HS-5 (cell line): Measurements from ENCODE around the gene CCDC88A.
"Not testable (repeated sequence)": the region's sequence is repeated elsewhere in the genome, so short reads cannot be mapped to it uniquely, and the experiment has no call there.

Source experiments
- DNase-seq: peaks from one replicate; pipeline ENCODE4 v3.0.0-alpha.2; 2012; ENCODE audit warnings: low read depth

The CCDC88A gene

DNA sequence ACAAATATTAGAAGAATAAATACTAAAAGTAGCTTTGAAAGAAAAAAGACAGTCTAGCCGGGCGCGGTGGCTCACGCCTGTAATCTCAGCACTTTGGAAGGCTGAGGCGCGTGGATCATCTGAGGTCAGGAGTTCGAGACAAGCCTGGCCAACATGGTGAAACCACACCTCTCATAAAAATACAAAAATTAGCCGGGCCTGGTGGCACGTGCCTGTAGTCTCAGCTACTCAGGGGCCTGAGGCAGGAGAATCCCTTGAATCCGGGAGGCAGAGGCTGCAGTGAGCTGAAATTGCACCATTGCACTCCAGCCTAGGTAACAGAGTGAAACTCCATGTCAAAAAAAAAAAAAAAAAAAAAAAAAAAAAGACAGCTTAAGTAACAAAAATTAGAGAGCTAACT is 34.1 kb downstream of the CCDC88A start:
- DNase-seq = not testable (repeated sequence)

DNA sequence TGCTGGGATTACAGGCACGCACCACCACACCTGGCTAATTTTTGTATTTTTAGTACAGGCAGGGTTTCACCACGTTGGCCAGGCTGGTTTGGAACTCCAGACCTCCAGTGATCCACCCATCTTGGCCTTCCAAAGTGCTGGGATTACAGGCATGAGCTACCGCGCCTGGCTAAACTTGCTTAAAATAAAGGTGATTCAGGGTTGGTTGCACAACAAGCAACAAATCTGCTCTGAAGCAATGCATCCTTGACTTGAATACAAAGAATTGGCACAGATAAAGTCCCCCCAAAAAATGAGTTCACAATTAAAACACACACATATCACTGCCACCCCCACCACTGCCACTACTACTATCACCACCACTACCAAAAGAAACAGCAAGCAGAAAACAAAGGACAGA is 34.9 kb downstream of the CCDC88A start:
- DNase-seq = no peak

DNA sequence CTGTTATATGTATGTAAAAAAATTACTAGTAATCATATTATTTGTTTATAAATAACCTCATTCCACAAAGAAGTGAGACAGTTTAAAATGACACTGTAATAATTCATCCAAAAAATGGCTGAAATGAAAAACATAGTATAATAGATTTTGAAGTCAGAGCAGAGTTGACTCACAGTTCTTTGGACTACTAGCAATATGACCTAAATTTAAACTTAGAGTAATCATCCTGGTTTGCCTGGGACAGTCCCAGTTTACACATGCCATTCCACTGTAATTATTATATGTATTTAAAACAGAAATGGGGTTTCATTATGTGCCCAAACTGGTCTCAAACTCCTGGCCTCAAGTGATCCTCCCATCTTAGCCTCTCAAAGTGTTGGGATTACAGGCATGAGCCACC is 48.3 kb downstream of the CCDC88A start:
- no peak for DNase-seq

DNA sequence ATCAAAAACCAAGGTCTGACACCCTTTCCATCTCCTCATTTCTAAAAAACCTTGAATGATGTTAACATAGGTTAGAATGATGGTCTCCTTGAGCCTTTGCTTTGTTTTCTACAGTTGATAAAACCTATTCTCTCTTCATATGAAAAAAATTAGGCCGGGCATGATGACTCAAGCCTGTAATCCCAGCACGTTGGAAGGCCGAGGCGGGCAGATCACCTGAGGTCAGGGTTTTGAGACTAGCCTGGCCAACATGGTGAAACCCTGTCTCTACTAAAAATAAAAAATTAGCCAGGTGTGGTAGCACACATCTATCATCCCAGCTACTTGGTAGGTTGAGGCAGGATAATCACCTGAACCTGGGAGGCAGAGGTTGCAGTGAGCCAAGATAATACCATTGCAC is 49.4 kb downstream of the CCDC88A start:
- no peak for DNase-seq

DNA sequence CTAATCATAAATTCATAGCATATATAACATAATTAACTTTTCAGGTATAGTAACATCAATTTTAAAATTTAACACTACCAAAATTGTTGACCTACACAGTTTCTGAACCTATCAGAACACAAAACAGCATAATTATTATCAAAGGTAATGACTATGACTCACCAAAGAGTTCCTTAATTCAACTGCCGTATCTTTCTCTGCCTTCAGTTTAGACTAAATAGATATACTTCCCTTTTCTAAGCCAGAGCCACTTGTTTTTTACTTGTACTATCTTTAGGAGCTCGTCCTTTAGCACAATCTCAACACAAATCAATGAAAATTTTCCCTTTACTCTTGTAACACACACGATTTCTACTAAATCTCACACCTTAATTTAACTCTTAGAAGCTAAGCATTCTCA is 54.4 kb downstream of the CCDC88A start:
- no peak for DNase-seq

DNA sequence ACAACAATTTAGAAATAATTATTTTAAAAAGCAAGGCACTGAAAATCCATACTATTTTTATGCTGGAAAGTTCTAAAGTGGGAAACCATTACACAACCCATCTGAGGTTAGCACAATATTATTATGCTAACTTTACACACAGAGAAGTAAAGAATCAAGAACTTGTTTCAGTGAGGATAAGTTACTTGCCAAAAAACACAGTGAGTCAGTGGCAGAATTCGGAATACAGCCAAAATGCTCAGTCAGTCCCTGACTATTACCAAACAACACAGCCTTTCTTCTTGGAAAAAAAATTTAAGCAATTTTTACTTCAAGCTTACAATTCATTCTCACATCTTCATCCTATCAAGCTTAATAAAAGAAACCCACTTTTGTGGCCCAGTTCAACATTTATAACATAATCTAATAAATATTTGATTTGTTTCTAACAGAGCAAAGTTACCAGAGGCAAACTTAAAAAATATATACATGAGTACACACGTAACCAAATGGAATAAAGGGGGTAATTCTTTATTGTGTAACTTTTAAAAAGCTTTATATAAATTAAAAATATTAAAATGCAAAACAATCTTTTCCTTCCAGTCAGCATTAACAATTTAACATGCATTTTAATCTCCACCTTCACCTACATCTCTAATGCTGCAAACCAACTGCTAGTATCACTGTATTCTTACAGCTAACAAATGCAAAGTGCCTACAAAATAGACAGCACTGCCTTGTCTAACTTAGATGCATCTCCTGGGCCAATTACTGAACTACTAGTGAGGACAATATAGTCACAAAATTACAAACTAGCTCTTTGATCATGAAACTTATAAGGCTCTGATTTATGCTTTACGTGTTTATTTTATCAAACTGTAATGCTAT is 55.2 kb downstream of the CCDC88A start:
- peak; percentile 87 for DNase-seq

DNA sequence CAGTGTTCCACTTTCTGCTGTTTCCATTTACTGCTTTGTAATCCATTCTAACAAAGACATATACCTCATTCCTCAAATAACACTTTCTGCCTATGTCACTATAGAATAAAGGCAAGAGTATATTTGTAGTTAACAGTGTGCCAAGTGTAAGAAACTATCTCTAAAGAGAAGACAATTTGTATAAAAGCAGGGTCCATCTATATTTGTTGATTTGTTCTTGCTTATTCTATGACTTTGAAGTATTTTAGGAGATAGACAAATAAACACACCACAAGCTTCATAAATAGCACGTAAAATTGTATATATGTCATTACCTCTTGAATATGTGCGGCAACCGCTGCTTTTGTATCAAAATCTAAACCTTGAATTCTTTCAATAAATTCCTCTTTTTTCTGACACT is 56.0 kb downstream of the CCDC88A start:
- no peak for DNase-seq

DNA sequence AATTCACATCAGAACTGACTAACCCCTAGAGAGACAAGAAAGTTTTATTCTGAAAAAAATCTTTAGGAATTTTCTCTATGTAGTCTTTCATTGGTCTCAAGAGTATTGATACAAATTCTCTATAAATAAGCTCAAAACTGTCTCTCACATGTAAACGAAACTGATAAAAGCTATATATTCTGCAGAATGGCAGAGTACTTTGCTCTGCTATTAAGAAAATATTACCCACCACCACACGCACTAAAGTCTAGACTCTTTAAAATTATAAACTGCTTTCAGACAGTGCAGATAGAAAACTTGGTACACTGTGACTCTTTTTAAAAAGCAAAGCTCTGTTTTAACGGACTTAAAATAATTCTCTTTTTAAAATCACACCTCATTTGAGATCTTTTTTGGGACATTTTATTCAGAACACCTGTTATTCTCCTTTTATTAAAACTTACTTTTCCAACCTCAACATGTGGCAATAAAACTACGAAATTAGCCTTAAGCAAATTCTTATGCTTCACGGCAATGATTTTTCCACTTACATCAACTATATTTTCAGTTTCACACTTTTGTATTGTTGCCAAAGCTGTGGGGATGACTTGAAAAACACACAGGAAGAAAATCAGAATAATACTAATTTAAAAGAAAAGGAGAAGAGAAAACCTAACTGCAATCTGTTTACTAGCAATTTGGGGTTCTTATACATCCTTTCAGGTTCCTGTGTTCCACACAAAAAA is 58.0 kb downstream of the CCDC88A start:
- DNase-seq = no peak

DNA sequence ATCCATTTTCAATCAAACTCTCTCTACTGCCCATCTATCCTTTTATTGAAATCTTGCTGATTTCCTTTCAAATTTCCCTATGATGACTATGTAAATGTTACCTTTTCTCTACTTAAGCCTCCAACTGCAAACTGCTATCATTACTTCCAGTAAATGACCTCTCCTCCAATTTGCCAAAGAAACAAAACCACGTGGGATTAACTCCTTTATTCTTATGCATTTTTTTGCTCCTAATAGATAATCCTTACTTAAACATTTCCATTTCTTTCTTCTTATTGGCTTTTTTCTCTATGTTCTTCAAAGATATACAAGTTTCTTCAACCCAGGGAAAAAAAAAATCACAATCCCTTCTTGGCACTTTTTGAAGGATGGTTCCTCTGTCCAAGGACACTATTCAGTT is 61.2 kb downstream of the CCDC88A start:
- no peak for DNase-seq

DNA sequence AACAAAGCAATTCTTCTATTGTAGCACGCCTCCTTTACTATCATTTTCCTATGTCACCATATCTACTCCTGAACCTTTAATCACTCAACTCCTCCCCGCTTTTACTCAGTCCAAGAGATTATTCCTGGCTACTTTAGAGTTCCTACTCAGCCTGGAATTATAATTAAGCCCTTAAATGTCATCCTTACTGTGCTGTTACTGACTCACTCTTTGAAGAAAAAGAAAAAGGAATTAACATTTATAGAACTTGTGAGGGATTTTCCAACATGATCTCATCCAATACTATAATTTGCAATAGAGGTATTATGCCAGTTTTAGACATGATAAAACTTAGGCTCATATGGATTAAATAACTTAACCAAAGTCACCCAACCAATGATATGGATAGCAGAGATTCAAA is 61.7 kb downstream of the CCDC88A start:
- DNase-seq = no peak

DNA sequence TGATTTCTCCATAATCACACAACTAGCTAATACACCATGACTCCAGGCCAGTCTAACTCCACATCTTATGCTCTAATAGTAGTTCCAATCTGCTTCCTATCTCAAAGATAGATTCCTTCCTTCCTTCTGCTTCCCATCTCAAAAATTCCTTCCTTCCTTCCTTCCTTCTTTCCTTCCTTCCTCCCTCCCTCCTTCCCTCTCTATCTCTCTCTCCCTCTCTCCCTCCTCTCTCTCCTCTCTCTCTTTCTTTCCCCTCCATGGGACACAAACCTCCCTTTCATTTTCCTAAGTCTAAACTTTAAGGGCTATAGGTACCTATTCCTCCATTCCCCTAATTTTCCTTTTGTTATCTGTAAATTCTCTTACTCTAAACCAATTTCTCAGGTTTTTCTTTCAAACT is 62.5 kb downstream of the CCDC88A start:
- DNase-seq = no peak

DNA sequence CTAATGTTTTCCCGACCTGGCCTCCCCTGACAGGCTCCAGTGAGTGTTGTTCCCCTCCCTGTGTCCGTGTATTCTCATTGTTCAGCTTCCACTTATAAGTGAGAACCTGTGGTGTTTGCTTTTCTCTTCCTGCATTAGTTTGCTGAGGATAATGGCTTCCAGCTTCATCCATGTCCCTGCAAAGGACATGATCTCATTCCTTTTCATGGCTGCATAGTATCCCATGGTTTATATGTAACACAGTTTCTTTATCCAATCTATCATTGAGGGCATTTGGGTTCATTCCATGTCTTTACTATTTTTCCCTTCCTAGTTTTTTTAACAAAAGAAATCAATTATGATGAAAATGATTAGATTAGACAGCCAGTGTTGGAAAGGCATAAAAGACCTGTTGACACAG is 63.5 kb downstream of the CCDC88A start:
- DNase-seq = not testable (repeated sequence)

DNA sequence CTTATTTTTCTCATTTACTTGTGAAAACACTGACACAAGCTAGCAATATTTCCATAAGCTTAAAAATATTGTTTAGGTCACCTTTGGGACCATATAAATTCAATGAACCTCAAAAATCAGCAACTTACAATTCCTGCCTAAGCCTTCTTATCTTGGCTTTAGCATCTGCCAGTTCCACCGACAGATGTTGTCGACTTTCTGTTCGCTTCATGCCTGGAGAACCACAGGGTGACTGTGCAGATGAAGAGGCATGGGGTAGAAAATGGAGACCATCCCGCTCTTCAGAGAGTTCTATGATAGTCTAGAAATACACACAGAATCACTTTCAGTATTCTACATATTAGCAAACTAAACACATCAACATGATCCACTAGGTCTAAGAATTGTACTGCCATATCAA is 64.2 kb downstream of the CCDC88A start:
- DNase-seq = no peak

DNA sequence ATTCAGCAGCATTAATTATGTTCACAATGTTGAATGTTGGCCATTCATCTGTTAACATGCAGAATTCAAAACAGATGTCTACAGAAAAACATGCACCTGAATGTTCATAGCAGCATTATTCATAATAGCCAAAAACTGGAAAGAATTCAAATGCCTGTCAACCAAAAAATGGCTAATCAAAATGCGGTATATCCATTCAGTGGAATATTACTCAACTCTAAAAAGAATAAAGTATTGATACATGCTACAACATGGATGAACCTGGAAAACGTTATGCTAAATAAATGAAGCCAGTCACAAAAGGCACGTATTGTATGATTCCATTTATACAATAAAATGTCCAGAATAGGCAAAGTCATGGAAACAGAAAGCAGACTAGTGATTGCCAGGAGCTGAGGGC is 68.0 kb downstream of the CCDC88A start:
- DNase-seq = no peak

DNA sequence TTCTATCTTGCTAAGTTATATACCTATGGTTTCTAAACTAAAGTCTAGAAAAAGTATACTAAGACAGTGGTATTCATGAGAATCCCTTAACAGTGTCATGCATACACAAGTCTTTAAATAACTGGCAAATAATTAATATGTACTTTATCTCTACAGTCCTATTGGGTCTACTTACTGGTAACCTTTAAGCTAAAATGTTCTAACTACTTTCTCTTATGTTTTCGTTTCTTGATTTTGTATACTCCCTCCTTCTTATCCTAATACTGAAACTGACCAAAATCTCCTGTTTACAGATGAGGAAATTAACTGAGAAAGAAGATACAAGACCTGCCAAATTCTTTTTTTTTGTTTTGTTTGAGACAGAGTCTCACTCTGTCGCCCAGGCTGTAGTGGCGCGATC is 74.6 kb downstream of the CCDC88A start:
- DNase-seq = no peak

DNA sequence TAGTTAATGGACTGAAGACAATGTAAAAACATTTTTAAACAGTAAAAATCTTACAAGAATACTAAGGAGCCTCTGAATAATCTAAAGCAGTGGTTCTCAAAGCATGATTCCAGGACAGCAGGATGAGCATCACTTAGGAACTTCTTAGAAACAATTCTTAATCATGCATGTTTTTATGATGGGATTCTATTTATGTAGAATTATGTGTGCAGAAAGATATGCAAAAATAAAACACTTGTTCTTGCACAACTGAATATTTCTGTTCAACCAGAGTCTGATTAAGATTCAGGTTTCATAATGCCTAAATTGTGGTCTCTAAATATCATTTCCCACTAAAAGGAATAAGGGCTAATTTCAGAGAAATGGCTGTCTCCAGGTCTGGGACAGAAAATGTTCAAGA is 81.4 kb downstream of the CCDC88A start:
- DNase-seq = no peak

DNA sequence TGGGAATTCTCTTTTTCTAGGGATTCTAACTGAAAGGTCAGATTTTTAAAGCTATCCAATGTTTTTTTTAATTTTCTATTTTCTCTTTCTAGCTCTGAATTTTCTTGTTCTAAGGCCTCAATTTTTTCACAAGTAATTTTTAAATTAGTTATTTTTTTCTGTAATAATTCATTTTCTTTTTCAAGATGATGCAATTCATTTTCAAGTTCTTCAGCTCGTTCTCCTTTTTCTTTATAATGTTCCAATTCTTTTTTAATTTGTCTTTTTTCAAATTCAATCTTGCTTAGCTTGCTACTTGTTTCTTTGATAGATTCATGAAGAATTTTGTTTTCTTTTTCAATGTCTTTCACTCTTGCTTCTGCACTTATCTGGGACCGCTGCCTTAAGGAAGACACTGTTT is 84.9 kb downstream of the CCDC88A start:
- no peak for DNase-seq

DNA sequence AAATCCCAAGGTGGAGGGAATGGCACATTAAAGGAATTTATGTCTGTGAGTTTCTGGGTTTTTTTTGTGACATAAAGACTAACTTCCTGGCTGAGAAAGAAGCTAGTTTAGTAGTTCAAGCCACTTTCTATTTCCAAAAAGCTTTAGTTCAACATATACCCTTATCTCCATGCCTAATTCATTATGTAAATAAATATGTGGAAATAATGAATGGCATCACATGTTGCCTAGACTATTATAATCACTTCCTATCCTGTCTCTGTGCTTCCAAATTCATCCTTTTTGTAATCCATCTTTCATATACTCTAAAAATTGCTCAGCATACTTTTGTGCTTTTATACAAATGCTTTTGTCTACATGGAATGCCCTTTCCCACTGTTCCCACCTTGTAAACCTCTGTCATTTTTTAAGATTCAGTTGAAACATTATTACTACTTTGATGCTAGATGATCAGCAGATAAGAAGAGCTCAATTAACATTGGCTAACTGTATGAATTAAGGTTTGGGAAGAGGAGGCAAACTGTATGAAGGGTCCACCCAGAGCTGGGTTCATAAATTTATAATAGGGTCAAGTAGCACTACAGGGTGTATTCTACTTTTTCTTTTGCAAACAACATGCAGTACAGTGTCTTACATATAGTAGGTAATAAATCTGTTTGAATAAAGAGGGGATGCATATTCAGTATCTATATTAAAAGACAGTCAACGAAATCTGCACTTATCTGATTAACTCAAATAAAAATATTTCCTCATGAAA is 88.9 kb downstream of the CCDC88A start:
- DNase-seq = no peak

DNA sequence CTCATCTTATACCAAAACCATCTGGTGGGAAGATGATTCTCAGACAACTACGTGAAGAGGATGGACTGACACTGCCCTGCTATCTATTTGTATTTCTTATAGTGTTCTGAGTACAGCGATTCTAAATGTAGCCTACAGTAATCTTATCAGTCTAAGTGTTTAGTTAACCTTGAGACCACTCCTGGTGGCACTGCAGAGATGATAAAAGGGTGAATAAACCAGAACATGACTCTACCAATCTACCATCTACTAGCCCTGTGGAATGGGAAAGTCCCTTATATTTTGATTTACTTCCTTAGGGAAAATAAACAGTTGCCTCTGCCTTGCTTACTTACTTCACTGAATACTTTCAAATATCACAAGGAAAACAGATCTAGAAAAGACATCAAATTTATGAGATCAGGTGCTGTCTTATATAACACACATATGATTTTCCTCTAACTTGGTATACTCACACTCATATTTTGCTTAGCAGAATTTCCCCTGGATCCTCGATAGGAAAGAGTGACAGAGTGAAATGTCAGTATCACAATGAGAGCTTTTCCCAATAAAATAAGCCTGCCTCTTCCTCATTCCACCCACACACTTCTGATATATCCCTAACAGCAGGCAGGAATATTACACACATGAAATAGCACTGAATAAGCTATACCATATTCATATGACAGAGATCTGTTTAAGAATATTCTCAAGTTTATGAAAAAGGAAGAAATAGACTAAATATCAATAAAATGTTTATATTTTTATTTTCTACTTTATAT is 92.0 kb downstream of the CCDC88A start:
- DNase-seq = no peak

DNA sequence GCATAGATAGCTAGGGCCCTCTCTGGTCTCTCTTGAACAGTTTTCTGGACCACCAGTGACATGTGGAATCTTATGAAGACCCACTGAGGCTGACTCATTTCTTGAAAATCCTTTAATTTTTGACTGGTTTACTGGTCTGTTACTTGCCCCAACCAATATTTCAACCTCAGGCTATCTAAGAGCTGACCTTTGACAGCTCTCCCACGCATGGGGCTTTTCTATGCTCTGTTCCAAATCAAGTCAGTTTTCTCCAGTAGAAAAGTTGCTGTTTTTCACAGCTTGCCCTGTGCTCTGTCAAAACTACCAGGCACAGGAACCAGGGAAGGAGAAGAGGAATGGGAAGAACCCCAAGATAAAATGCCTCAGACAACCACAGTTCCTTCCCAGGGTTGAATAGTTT is 104.7 kb downstream of the CCDC88A start:
- DNase-seq = no peak

DNA sequence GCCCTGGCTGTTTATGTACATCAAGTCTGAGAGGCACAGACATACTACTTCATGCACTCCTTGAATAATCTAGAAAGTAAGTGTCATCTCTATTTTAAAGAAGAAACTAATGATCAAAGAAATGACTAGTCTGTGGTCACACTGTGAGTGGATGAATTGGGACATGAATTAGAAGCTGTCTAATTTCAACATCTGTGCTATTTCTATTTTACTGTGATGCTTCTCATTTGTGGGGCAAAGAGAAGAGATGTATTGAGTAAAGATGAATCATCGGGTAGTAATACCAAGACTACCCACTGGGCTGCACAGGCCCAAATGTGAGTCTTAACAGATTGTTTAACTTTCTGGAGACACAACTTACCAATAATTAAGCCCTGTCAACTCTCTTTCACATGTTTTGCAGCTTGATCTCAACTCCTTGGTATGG is 108.2 kb downstream of the CCDC88A start:
- DNase-seq = peak; percentile 26

DNA sequence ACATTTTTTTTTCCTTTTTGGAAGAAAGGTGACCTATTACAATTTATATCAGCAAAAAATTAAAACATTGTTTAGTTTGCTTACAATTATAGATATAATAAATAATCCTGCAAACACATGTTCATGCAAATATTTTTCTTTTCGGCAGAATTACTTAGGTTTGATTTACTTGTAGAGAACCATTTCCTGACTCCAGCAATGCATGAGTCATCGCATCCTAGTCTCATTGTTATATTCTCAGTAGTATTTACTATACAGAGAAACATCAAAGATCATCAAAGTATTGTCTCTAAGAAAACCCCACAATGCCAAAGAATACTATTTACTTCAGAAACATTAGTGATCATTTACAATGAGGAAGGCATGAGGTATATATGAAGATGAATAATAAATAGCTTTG is 110.2 kb downstream of the CCDC88A start:
- DNase-seq = peak; percentile 30
